Stimulated activated naive CD8-positive, alpha-beta T cell treated with anti-CD3 and anti-CD28 coated beads, Interleukin-15, Interleukin-2, amounts not matched to agents 100 U/mL and 50 U/mL, for 24 hours (primary cell): ENCODE data around the gene CSNK1D.
"Not testable (repeated sequence)": the region's sequence is repeated elsewhere in the genome, so short reads cannot be mapped to it uniquely, and the experiment has no call there.

ENCODE experiments used
- ATAC-seq: fragments of 150-1000 bp; cut with Tn5 transposase; one replicate; pipeline ENCODE4 v1.10.0; 2021
- DNase-seq: peaks from one replicate; pipeline ENCODE4 v3.0.0; 2021

The CSNK1D gene

GRCh38 chr17:82274134-82275020, 877 bp upstream of the CSNK1D start:
- ATAC-seq: no peak
- DNase-seq: no peak

DNA sequence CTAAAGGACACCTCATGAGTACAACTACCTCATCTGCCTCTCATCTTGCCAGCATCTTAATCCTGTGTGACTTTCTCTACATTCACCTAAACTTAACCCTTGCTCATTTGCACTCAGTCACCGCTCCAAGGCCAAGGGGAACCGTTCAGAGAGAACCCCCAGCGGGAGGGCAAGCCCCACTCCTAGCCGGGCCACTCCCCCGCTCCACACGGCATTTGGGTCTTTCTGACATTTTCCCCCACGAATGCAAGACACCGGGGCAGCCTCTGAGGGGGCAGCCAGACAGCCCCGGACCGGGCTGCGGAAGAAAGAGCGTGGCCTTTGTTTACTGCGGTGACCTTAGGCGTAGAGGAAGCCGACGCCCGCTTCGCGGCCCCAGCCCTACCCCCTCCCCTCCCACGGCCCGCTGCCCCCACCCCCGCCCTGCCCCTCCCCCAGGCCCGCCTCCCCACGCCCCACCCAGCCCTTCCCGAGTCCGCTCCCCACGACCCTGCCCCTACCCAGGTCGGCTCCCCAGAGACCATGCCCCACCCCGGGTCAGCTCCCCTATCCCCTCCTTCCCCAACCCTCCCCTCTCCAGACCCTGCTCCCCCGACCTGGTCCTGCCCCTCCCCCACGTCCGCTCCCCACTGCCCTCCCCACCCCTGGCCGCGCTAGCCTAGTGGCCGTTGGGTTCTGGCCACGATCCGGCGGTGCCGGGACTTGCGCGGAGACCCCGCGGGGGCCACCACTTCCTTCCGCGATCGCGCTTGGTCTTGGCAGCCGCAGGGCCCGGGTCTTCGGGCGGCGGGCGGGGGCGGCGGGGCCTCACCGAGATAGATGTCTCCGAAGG, 789 bp downstream of the CSNK1D start:
- DNase-seq: peak; percentile 43
- ATAC-seq: peak; percentile 34

GRCh38 chr17:82271401-82271800, 2.1 kb downstream of the CSNK1D start:
- DNase-seq (no peak), ATAC-seq (no peak)

DNA sequence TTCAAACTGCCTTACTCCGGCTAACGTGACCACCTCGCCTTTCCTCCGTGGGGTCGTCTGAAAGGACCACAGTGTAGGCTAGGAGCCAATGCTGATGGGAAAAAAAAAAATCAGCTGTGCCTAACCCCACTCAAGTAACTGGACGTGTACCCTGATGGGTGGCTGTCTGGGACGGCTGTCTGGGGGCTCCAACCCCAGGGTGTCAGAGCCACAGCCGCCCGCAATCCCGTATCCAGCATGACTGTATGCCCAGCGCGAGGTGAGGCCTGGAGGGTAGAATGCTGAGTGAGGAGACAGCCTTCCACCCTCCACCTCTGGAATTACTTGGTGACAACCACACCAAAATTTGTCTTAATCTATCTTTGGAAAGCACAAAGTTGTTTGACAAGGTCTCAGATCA, 2.8 kb downstream of the CSNK1D start:
- ATAC-seq (no peak), DNase-seq (no peak)

DNA sequence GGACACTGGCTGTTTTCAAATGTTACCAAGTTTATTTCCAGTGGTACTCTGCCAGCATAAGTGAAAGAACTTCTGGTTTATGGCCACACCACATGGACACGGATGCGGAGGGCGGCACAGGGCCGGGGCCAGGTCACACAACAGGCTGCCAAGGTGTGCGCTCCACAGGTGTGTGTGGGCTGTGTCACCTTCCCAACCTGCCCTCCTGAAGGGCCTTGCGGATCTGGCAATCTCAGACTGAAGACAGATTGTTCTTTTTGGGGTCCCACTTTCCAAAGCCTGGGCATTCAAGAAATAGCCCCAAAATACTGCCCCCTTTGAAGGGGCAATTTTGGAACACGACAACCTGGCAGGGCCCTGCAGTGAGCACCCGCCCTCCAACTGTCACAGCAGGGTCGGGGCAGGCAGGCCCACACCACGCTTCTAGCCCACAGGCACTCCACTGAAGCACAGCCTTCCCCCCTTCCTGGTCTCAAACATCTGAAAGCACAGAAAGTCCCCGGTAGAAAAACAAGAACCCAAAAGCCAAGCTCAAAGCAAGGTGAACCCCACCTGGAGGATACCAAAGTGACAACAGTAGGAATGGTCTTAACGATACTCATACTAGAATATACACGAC, 3.5 kb downstream of the CSNK1D start:
- no peak for ATAC-seq
- no peak for DNase-seq

DNA sequence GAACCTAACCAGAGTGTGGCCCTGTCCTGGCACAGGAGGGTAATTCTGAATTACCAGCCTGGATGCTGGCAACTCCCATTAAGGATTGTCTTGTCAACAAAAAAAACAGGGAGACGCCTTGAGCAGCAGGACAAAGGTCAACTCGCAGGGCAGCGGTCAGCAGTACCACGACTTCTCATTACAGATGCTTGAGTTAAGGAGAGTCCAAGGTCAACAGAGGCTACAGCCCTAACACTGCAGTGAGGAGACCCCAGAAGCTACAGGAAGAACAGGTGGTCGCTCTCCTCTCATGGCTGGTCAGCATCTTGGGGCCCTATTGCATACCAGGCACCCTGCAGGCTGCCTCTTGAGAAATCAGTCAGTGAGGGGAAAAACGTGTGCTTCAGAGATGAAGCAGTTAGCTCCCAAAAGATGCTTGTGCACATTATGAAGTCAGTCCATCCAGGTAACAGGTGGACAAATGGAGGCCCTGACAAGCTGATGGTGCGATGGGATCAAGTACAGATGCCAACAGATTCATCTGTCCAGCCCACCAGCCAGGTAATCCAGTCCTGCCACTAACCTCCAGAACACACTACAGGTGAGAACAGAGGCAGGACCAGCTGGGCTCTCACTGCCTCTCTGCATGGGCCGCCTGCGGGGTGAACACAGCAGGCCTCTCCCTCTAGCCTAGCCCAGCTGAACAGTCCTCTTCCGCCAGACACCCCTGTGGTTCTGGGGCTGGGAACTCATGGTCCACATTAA, 4.2 kb downstream of the CSNK1D start:
- ATAC-seq (no peak), DNase-seq (no peak)

- ATAC-seq: peak; percentile 56
- peak; percentile 51 for DNase-seq
Measured at GRCh38 chr17:82267575-82268379, 5.7 kb downstream of the CSNK1D start.

DNA sequence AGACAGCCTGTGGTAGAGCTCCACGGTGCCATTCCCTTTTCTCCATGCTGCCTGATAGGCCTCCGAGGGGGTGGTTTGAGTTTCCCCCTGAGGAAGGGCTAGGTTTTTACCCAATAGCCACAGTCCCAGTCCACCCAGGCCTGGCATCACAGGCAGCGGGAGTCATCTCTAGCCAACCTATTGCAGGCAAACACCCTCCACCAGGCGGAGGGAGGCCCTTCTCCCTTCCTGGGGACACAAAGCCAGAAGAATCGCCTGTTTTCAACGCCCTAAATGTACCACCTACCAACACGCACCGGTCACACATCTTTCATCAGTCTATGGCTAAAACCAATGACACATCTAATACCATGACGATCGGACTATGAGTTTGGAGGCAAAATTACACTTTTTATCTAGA, 7.4 kb downstream of the CSNK1D start:
- ATAC-seq (no peak), DNase-seq (no peak)

GRCh38 chr17:82263641-82264040, 9.9 kb downstream of the CSNK1D start:
- DNase-seq (no peak), ATAC-seq (no peak)

DNA sequence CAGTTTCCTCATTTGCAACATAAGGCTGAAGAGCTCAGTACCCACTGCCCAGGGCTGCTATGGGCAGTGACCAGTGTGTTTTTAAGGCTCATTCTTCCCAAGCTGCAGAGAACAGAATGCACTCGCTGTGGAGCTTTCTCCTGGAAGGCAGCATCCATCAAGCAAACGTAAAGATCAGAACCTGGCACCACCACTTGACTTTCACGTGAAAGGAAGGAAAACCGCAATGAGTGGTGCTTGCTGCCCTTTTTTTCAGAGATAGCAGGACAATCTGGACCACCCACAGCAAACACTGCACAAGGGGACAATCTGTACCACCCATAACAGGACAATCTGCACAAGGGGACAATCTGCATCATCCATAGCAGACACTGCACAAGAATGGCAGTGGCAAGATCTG, 11.2 kb downstream of the CSNK1D start:
- DNase-seq (no peak), ATAC-seq (no peak)

DNA sequence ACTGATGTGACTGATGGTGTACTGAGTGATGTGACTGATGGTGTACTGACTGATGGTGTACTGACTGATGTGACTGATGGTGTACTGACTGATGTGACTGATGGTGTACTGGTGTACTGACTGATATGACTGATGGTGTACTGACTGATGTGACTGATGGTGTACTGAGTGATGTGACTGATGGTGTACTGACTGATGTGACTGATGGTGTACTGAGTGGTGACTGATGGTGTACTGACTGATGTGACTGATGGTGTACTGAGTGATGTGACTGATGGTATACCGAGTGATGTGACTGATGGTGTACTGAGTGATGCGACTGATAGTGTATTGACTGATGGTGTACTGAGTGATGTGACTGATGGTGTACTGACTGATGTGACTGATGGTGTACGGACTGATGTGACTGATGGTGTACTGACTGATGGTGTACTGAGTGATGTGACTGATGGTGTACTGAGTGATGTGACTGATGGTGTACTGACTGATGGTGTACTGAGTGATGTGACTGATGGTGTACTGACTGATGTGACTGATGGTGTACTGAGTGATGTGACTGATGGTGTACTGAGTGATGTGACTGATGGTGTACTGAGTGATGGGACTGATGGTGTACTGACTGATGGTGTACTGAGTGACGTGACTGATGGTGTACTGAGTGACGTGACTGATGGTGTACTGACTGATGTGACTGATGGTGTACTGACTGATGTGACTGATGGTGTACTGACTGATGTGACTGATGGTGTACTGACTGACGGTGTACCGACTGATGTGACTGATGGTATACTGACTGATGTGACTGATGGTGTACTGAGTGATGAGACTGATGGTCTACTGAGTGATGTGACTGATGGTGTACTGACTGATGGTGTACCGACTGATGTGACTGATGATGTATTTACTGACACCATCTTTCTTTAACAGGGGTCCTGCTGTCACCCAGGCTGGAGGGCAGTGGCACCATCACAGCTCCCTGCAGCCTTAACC, 13.2 kb downstream of the CSNK1D start:
- not testable (repeated sequence) for ATAC-seq, DNase-seq

DNA sequence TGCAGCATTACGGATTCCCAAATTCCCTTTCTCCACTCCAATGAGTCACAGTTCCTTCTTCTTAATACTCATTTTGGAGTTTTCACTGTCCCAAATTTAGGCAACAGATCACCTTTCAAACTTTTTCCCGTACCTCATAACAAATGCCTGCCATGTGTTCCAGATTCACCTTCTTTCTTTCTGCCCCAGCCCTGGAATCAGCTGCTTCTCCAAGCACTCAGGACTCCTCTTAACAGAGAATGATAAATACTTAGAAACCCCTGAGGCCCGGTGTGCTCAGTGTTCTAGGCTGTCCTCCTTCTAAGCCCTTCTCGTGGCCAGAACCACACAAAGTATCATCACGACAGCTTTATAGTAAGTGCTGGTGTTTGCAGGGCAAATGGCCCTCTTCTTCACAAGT, 14.9 kb downstream of the CSNK1D start:
- ATAC-seq: no peak

DNA sequence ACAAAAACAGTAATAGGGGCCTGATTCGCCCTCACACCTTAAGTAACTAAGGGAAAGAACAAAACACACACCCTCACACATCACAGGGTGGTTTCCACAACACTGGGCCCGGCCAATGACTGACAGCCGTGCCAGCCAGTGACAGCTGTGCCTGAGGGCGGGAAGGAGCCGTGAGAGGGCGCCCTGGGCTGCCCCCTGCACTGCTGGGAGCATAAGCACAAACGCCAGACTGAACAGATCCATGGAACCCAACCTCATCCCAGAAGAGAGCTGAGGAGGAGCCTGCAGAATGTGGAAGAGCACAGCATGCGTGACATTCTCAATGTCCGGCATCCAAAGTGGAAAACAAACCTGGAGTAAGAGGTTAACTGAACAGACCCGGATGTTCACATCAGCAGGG, 16.0 kb downstream of the CSNK1D start:
- ATAC-seq: peak; percentile 95
- peak; percentile 78 for DNase-seq

More for the DNA sequence above, 14.9 kb downstream of the CSNK1D start:
- DNase-seq: no peak

- ATAC-seq (no peak), DNase-seq (no peak)
Measured at GRCh38 chr17:82256242-82256885, 17.1 kb downstream of the CSNK1D start.

DNA sequence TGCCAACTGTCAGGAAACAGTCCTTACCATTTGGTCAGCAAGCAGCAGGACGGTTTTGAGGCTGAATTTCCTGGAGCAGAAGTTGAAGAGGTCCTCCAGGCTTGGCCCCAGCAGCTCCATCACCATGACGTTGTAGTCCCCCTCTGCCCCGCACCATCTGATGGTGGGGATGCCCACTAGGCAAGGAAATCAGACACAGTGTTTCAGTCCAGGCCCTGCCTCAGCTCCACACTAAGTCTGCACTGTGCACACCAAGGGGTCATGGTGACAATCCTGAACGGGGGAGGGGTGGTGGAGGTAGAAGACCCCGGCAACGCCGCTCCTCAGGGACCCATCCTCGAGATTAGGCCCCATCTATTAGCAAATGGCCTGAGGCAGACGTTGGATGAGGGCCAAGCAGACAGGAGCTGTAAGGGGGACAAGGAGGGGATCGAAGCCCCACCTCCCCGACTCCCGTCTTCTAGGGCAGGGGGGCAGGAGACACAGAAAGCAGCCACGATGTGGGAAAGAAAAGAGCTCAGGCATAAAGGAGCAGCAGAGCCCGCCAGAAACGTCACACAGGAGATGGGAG, 18.0 kb downstream of the CSNK1D start:
- DNase-seq: no peak
- ATAC-seq: no peak

DNA sequence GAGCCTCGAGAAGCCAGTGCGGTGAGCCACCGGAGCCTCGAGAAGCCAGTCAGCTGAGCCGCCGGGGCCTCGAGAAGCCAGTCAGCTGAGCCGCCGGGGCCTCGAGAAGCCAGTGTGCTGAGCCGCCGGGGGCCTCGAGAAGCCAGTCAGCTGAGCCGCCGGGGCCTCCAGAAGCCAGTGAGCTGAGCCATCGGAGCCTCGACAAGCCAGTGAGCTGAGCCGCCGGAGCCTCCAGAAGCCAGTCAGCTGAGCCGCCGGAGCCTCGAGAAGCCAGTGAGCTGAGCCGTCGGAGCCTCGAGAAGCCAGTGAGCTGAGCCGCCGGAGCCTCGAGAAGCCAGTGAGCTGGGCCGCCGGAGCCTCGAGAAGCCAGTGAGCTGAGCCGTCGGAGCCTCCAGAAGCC, 18.8 kb downstream of the CSNK1D start:
- not testable (repeated sequence) for ATAC-seq, DNase-seq

DNA sequence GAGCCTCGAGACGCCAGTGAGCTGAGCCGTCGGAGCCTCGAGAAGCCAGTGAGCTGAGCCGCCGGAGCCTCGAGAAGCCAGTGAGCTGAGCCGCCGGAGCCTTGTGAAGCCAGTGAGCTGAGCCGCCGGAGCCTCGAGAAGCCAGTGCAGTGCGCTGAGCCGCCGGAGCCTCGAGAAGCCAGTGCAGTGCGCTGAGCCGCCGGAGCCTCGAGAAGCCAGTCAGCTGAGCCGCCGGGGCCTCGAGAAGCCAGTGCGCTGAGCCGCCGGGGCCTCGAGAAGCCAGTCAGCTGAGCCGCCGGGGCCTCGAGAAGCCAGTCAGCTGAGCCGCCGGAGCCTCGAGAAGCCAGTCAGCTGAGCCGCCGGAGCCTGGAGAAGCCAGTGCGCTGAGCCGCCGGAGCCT, 19.4 kb downstream of the CSNK1D start:
- ATAC-seq, DNase-seq: not testable (repeated sequence)

DNA sequence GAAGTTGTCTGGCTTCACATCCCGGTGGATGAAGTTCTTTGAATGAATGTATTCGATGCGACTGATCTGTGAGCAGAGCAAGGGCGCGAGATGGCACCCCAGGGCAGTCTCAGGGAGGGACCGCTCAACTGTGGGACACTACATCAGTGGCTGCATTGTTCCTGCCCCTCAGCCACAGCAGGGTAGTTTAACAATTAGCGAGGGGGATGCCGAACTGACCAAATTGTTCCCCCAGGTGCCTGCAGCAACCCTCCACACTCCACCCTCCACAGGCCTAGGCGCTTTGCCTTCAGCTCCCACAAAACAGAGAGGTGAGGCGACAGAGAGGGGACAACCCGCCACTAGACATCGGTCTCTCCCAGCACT, 20.3 kb downstream of the CSNK1D start:
- DNase-seq (no peak), ATAC-seq (no peak)
